Motor neuron (in vitro differentiated cells): ENCODE data around the gene PNPLA2. TPM values are rescaled to one million over a fixed set of nuclear protein-coding genes. Genes with fewer than 3 reads are reported as not detected.

ENCODE experiments used
- ATAC-seq, 8 experiments: fragments of 200-7000 bp; cut with Tn5 transposase; replicated peaks in 6 of 8; 2 replicates each; pipeline ENCODE4 v1.8.0; 2021; ENCODE audit warnings: mild to moderate bottlenecking in 8 of 8, moderate library complexity in 8 of 8
- H3K27ac ChIP-seq, 2 donors: fragments of 250-450 bp; sonication (Bioruptor Pico); 2 replicates each; pipeline ENCODE4 v1.9.0; 2021; ENCODE audit warnings: antibody characterized with exemption in 2 of 2, mild to moderate bottlenecking in 2 of 2, moderate library complexity in 1 of 2
- H3K4me1 ChIP-seq, 2 donors: fragments of 250-450 bp; sonication (Bioruptor Pico); replicated peaks in 1 of 2; 2 replicates each; pipeline ENCODE4 v1.6.1; 2021; ENCODE audit warnings: antibody characterized with exemption in 2 of 2, mild to moderate bottlenecking in 2 of 2, moderate library complexity in 1 of 2
- H3K4me3 ChIP-seq, 5 donors: fragments of 250-450 bp; sonication (Bioruptor Pico); 2 replicates each; pipeline ENCODE4 v1.9.0; 2021; ENCODE audit warnings: antibody characterized with exemption in 5 of 5, mild to moderate bottlenecking in 5 of 5, moderate library complexity in 4 of 5
- WGBS, 10 experiments: fragments of 450-650 bp; shearing (Covaris generic); methylation state at CpG; one replicate each; pipeline ENCODE4 v1.0.0; 2022; 5-methylcytosine and 5-hydroxymethylcytosine counted together
- in situ Hi-C, 9 experiments: fragments of 400-800 bp; cut with MboI; loops; one replicate each; pipeline ENCODE4 v1.15.0; 2021; ENCODE audit warnings: low sequenced_read_pairs in 9 of 9, low pct_unique_long_range_greater_than_20kb in 2 of 9; ENCODE audit not compliant: unreplicated experiment in 9 of 9
- total RNA-seq, 8 experiments: library from RNA; unstranded; fragments of 300-600 nt; gene quantifications; 2 replicates each; pipeline versions ENCODE4 v1.2.3 to v1.2.4, GENCODE V29; 2022

The PNPLA2 gene
- total RNA-seq, 8 experiments from 2014 or later: 5.2 to 58.7 (median 13.1) TPM

DNA sequence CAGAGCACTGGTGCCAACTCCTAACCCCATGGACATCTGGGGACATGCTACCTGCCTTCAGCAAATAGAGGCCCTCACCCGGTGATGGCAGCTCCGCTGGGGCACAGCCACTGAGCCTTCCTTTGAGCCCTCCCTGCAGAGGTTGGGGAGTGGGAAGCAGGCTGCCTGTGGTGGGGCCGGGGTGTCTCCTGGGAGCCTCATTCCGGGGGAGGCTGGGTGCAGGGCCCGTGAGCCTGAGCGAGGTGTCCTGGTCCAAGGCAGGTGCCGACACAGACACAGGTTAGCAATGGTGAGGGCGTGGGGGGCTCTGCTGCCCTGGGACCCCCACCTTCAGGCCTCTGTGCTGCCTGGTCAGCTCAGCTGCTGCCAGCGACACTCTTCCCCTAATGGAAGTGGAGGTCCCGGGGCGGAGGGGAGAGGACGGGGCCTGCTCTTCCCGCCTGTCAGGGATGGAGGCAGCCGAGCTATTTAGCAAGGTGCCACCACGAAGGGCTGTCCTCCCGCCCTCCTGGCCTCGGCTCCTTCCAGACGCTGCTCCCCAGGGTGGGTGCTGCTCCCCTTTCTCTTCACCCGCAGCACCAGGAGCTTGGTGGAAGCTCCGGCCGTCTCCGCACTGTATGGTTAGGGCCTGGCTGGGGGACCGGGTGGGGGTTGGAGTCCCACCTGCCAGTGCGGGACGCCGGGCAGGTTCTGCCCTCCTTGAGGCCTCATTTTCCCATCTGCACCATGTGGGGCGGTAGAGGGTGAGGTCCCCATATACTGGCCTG lies 35.2 kb downstream of the PNPLA2 start:
- H3K4me3 ChIP-seq: no peak overlapping the region
- WGBS, 10 experiments: 80 to 100% (median 91%) methylated on average over 1 to 6 of the region's 27 CpGs; no CpG with 5 or more reads in 6 of the 10 experiments
- no peak for ATAC-seq
- in situ Hi-C loops: no loop called here
- H3K27ac ChIP-seq: no peak overlapping the region
- peaks cover 72 to 75% of the 10 kb centered on the region in 2 donors for H3K4me1 ChIP-seq

DNA sequence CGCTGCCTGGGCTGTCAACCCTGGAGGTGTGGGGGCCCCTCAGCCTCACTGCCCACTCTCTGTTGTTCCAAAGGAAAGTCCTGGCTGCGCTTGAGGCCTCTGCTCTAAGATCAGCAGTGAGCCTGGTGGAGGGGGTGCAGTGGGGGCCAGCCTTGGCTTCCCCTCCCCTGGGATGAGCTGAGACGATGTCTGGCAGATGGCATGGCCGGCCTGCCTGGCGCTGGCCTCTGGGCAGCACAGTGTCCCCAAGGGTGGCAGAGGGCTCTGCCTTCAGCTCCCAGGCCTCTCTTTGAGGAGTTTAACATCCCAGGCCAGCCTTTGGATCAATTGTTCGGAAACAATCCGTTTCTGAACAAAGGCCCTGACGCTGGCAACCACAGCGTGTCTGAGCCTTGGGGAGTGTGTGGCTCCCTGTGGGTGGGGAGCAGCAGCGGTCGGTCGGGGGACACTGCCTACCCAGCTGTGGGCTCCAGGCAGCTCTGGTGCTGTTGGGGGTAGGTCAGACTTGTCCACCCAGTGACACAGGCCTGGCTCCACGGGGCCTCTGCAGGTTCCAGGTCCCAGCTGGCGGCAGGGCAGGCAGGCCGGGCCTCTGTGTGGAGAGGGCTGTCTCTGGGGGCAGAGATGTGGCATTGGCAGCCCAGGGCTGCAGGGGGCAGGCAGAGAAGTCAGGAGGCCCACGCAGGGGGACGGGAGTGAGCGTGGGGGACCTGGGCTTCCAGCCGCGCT lies 36.1 kb downstream of the PNPLA2 start:
- peak overlapping the region; percentile 23 to 72 for H3K27ac ChIP-seq
- ATAC-seq: peak in 5 of 8 experiments; percentile 31 to 55 (median 38)
- WGBS, 10 experiments: 41 to 80% methylated on average over 1 to 5 of the region's 20 CpGs; no CpG with 5 or more reads in 8 of the 10 experiments
- H3K4me1 ChIP-seq: peaks cover 72 to 74% of the 10 kb centered on the region in 2 donors
- in situ Hi-C loops: no loop called here
- no peak overlapping the region for H3K4me3 ChIP-seq

DNA sequence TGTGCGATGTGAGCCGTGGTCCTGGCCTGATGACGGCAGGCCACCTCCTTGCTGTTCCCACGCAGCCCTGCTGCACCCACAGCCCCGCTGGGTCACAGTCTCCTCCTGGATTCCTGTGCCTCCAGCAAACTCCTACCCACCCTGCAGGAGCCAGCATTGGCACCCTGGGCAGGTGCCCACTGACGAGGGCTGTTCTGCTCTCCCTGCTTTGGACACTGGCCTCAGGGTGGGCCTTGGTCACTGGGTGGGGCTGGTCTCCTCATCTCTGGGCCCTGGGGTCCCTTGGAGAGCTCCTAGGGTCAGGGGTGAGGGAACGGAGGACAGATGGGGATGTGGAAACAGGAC lies 36.6 kb downstream of the PNPLA2 start:
- Histone ChIP-seq H3K27ac (peak overlapping the region; percentile 23 to 72), H3K4me3 (no peak overlapping the region), H3K4me1 (peaks cover 78 to 80% of the 10 kb centered on the region in 2 donors)
- no CpG with 5 or more reads among the region's 7 CpGs for WGBS, 10 experiments
- in situ Hi-C loops: no loop called here
- ATAC-seq: no peak

DNA sequence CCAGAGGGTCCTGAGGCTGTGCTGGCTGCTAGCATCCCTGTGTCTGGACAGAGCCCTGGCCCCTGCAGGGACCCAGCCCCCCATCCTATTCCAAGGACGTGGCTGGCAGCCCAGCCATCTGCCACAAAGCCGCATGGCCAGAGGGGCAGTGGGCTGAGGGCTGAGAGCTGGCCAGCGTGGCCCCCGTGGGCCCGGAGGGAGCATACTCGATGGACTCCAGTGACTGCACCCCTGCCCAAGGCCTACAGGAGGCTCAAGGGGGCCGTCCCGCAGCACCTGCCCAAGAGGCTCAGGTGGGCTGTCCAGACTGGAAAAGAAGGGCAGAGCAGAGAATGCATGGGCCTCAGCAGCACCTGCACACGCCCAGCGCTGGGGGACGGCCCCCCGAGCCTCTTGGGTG lies 37.1 kb downstream of the PNPLA2 start:
- peak overlapping the region in 1 of 2 donors; percentile 72 for H3K27ac ChIP-seq
- in situ Hi-C loops: no loop called here
- no peak for ATAC-seq
- H3K4me1 ChIP-seq: peaks cover 77 to 78% of the 10 kb centered on the region in 2 donors
- no peak overlapping the region for H3K4me3 ChIP-seq
- 96 to 100% methylated on average over 2 to 5 of the region's 12 CpGs; no CpG with 5 or more reads in 8 of the 10 experiments for WGBS, 10 experiments

DNA sequence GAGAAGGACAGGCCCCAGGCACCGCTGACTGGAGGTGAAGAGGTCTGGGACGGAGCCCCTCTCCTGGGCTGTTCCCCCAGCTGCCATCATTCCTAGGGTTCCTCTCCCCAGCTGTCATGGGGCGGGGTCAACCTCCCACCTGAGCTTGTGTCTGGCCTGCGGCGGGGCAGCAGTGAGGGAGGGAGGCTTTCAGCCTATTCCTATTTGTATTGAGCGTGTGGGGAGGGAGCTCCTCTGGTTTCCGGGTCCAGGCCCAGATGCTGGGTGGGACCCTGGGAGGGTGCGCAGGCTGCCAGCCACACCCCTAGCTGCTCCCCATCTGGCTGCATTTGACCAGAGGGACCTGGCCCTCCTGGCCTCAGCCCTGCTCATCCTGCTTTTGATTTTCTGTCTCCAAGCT lies 37.7 kb downstream of the PNPLA2 start:
- 80% methylated on average over 2 of the region's 8 CpGs; no CpG with 5 or more reads in 9 of the 10 experiments for WGBS, 10 experiments
- H3K4me3 ChIP-seq: no peak overlapping the region
- H3K27ac ChIP-seq: peak overlapping the region in 1 of 2 donors; percentile 36

DNA sequence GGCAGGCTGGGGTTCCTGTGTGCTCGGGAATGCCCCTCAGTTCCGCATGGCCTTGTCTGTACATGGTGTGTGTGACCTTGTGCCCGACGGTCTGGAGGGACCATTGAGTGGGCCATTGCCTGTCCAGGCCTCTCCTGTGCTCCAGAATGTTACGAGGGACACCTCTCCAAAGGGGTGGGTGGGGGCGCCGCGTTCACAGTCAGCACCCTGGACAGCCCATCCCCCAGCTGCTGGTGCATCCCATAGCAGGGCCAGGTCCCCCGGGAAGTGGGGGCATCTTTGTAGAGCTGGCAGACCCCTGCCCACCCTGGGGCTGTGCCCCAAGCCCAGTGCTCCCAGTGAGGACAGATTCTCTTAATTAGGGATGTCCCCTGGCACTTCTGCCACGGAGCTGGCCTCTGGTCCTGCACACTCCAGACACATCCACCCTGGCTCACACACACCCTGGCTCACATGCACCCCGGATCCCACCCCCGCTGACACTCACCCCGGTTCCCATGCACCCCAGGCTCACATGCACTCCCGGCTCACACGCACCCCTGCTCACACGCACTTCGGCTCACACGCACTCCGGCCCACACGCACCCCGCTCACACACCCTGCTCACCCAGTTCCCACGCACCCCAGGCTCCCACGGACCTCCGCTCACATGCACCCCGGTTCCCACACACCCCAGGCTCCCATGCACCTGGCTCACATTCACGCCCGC lies 39.5 kb downstream of the PNPLA2 start:
- peaks cover 72 to 76% of the 10 kb centered on the region in 2 donors for H3K4me1 ChIP-seq

More for the DNA sequence above, 37.7 kb downstream of the PNPLA2 start:
- ATAC-seq: peak in 4 of 8 experiments; percentile 4 to 65 (median 40)
- in situ Hi-C loops: no loop called here
- peaks cover 72 to 76% of the 10 kb centered on the region in 2 donors for H3K4me1 ChIP-seq

DNA sequence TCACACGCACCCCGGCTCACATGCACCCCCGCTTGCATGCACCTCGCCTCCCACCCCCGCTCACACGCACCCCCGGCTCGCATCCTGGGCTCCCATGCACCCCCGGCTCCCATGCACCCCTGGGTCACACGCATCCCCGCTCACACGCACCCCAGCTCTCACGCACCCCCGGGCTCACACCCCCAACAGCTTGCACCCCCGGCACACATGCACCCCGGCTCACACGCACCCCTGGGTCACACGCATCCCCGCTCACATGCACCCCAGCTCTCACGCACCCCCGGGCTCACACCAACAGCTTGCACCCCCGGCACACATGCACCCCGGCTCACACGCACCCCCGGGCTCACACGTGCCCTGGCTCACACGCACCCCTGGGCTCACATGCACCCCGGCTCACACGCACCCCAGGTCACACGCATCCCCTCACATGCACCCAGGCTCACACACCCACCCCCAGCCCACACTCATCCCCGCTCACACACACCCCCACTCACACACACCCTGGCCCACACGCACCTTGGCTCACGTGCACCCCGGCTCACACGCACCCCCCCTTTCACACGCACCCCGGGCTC lies 40.1 kb downstream of the PNPLA2 start:
- no peak overlapping the region for H3K27ac ChIP-seq
- no peak for ATAC-seq
- no peak overlapping the region for H3K4me3 ChIP-seq
- H3K4me1 ChIP-seq: peaks cover 71 to 78% of the 10 kb centered on the region in 2 donors
- in situ Hi-C loops: no loop called here
- WGBS, 10 experiments: no CpG with 5 or more reads among the region's 37 CpGs

More for the DNA sequence above, 39.5 kb downstream of the PNPLA2 start:
- Histone ChIP-seq H3K27ac (no peak overlapping the region), H3K4me3 (no peak overlapping the region)
- ATAC-seq: no peak
- in situ Hi-C loops: no loop called here
- 71 to 100% methylated on average over 1 to 4 of the region's 27 CpGs; no CpG with 5 or more reads in 8 of the 10 experiments for WGBS, 10 experiments

GRCh38 chr11:859394-860131 lies 40.8 kb downstream of the PNPLA2 start:
- H3K4me1 ChIP-seq: peaks cover 63 to 71% of the 10 kb centered on the region in 2 donors
- peak in 7 of 8 experiments; percentile 3 to 83 (median 57) for ATAC-seq
- in situ Hi-C loops: no loop called here
- 8 to 40% methylated on average over 1 to 2 of the region's 31 CpGs; no CpG with 5 or more reads in 8 of the 10 experiments for WGBS, 10 experiments
- H3K4me3 ChIP-seq: no peak overlapping the region
- H3K27ac ChIP-seq: no peak overlapping the region

GRCh38 chr11:860234-861104 lies 41.8 kb downstream of the PNPLA2 start:
- in situ Hi-C loops: no loop called here
- WGBS, 10 experiments: 69 to 100% (median 95%) methylated on average over 1 to 7 of the region's 21 CpGs; no CpG with 5 or more reads in 7 of the 10 experiments
- ATAC-seq: peak in 1 of 8 experiments; percentile 4
- no peak overlapping the region for H3K4me3 ChIP-seq
- peaks cover 54 to 62% of the 10 kb centered on the region in 2 donors for H3K4me1 ChIP-seq
- no peak overlapping the region for H3K27ac ChIP-seq

- WGBS, 10 experiments: 100% methylated on average over 1 to 2 of the region's 14 CpGs; no CpG with 5 or more reads in 8 of the 10 experiments
Observed at GRCh38 chr11:861105-861479, 42.4 kb downstream of the PNPLA2 start.

DNA sequence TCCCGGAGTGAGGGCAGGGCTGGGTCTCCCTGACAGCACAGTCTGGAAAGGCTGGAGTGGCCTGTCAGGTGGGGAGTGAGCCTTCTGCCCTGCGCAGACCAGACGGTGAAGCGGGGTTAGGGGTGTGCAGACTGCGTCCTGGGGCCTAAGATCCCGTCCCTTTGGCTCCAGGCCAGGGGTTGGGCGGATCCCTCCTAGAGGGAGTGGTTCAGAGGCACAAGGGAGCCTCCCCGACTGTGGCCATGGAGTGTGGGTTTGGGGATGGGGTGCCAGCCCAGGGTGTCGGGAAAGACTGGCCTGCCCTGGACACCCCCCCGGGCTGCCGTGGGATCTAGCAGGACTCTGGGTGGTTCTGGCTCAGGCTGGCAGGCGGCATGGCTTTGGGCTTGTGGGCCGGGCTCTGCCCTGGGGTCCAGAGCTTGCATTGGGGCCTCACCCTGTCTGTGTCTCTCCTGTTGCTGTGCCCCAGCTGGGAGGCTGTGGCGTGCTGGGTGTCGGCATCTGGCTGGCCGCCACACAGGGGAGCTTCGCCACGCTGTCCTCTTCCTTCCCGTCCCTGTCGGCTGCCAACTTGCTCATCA lies 43.5 kb downstream of the PNPLA2 start:
- peak; percentile 0 to 48 (median 30) for ATAC-seq
- H3K27ac ChIP-seq: peak overlapping the region; percentile 86 to 94
- in situ Hi-C loops: no loop called here
- H3K4me1 ChIP-seq: peaks cover 37 to 45% of the 10 kb centered on the region in 2 donors
- WGBS, 10 experiments: 0 to 30% methylated on average over 1 to 7 of the region's 20 CpGs; no CpG with 5 or more reads in 8 of the 10 experiments
- peak overlapping the region in 2 of 5 donors; percentile 1 to 24 for H3K4me3 ChIP-seq

More at GRCh38 chr11:861105-861479, 42.4 kb downstream of the PNPLA2 start:
- ATAC-seq: no peak
- in situ Hi-C loops: no loop called here
- Histone ChIP-seq H3K4me1 (peaks cover 48 to 56% of the 10 kb centered on the region in 2 donors), H3K27ac (no peak overlapping the region), H3K4me3 (no peak overlapping the region)
